HCT116 (cell line): ENCODE results near the gene SKP2. TPM values are rescaled to one million over a fixed set of nuclear protein-coding genes. Genes with fewer than 3 reads are reported as not detected.

Source experiments
- ATAC-seq: fragments of 200-7000 bp; cut with Tn5 transposase; 2 replicates; pipeline ENCODE4 v1.9.1; 2020; ENCODE audit warnings: mild to moderate bottlenecking, moderate library complexity
- BruUV-seq: library from RNA; stranded (reverse); fragments of 400-500 nt; replicated peaks from 2 replicates; lab custom pipeline; 2021; lab: Mats Ljungman, UMichigan
- CTCF ChIA-PET: fragments of 300-600 bp; sonication (Branson Sonifier 250); formaldehyde crosslinking; loops from one replicate; lab custom pipeline; 2021; ENCODE audit warnings: antibody characterized with exemption; lab: Charles Lee
- POLR2A ChIA-PET: fragments of 300-600, 350-600 bp; sonication (Branson Sonifier 250); formaldehyde crosslinking; loops from one replicate; lab custom pipeline; 2021; ENCODE audit warnings: antibody characterized with exemption; lab: Charles Lee
- RAD21 ChIA-PET, 2 experiments: fragments of 300-600 bp; sonication (Branson Sonifier 250); formaldehyde crosslinking; loops; one replicate each; lab custom pipeline; 2023; ENCODE audit warnings: low total read pairs in 2 of 2; ENCODE audit not compliant: uncharacterized antibody in 2 of 2, unreplicated experiment in 2 of 2, low non-redundant PET in 1 of 2; lab: Charles Lee
- DNase-seq: peaks from one replicate; pipeline ENCODE4 v3.0.0-alpha.2; 2010; ENCODE audit warnings: low read depth, low spot score
- H2AFZ ChIP-seq: fragments of 200-600 bp; shearing (Covaris generic), sonication (generic); 2 replicates; pipeline ENCODE4 v1.6.1; 2017; ENCODE audit warnings: low read depth, mixed run types, mixed read lengths, antibody characterized with exemption, low read length; ENCODE audit not compliant: poor library complexity, severe bottlenecking
- H3K27ac ChIP-seq: 2 replicates; pipeline ENCODE4 v1.5.1; 2012; ENCODE audit warnings: low read depth, low read length
- H3K27me3 ChIP-seq: fragments of 200-600 bp; sonication (generic); 2 replicates; pipeline ENCODE4 v1.6.1; 2016; ENCODE audit warnings: mixed run types, low read length, mixed read lengths; ENCODE audit not compliant: insufficient read depth
- H3K36me3 ChIP-seq, 2 experiments: fragments of 200-500 bp in 1 of 2; fragments of 200-600 bp in 1 of 2; sonication (Bioruptor generic) in 1 of 2; sonication (generic) in 1 of 2; 2 replicates each; pipeline versions ENCODE4 v1.5.1 to v1.6.1; 2014 to 2016; ENCODE audit warnings: low read length in 2 of 2, inconsistent platforms in 1 of 2, mixed read lengths in 1 of 2, mixed run types in 1 of 2; ENCODE audit not compliant: insufficient read depth in 2 of 2, control insufficient read depth in 1 of 2
- H3K4me1 ChIP-seq, 2 experiments: fragments of 200-600 bp in 1 of 2; sonication (generic) in 1 of 2; 2 replicates each; pipeline versions ENCODE4 v1.5.1 to v1.6.1; 2012 to 2017; ENCODE audit warnings: low read length in 2 of 2, inconsistent platforms in 1 of 2, mild to moderate bottlenecking in 1 of 2, mixed read lengths in 1 of 2, mixed run types in 1 of 2, moderate library complexity in 1 of 2; ENCODE audit not compliant: insufficient read depth in 2 of 2, control insufficient read depth in 1 of 2
- H3K4me2 ChIP-seq: fragments of 200-600 bp; sonication (generic); 2 replicates; pipeline ENCODE4 v1.6.1; 2017; ENCODE audit warnings: mixed run types, low read length, mixed read lengths
- H3K4me3 ChIP-seq, 2 experiments: fragments of 200-600 bp in 1 of 2; sonication (generic) in 1 of 2; replicated peaks in 1 of 2; 2 replicates each; pipeline ENCODE4 v1.5.1; 2011 to 2016; ENCODE audit warnings: low read length in 2 of 2, control low read depth in 1 of 2, low read depth in 1 of 2, mild to moderate bottlenecking in 1 of 2, mixed read lengths in 1 of 2, mixed run types in 1 of 2
- H3K79me2 ChIP-seq: fragments of 200-600 bp; sonication (generic); 2 replicates; pipeline ENCODE4 v1.6.1; 2017; ENCODE audit warnings: mild to moderate bottlenecking, mixed run types, low read length, moderate library complexity, mixed read lengths; ENCODE audit not compliant: insufficient read depth
- H3K9ac ChIP-seq: fragments of 200-600 bp; sonication (generic); 2 replicates; pipeline ENCODE4 v1.6.1; 2016; ENCODE audit warnings: low read length, mixed read lengths
- H3K9me2 ChIP-seq: fragments of 200-600 bp; sonication (generic), shearing (Covaris generic); 2 replicates; pipeline ENCODE4 v1.6.1; 2017; ENCODE audit warnings: mixed run types, mild to moderate bottlenecking, moderate library complexity; ENCODE audit not compliant: insufficient read depth
- H3K9me3 ChIP-seq, 2 experiments: fragments of 200-500 bp in 1 of 2; fragments of 200-600 bp in 1 of 2; sonication (Bioruptor generic) in 1 of 2; sonication (generic) in 1 of 2; 2 replicates each; pipeline ENCODE4 v1.6.1; 2014 to 2017; ENCODE audit warnings: low read length in 2 of 2, mixed read lengths in 2 of 2, inconsistent platforms in 1 of 2, low read depth in 1 of 2, mild to moderate bottlenecking in 1 of 2, mixed run types in 1 of 2, moderate library complexity in 1 of 2; ENCODE audit not compliant: control insufficient read depth in 1 of 2, insufficient read depth in 1 of 2
- H4K20me1 ChIP-seq: fragments of 200-600 bp; sonication (generic), shearing (Covaris generic); 2 replicates; pipeline ENCODE4 v1.6.1; 2017; ENCODE audit warnings: mixed run types, mild to moderate bottlenecking, moderate library complexity; ENCODE audit not compliant: insufficient read depth
- CBX3 ChIP-seq: IDR thresholded peaks from 2 replicates; pipeline ENCODE4 v1.6.1; 2012; ENCODE audit warnings: low read depth
- CEBPB ChIP-seq: IDR thresholded peaks from 2 replicates; pipeline ENCODE4 v1.6.1; 2012; ENCODE audit warnings: low read depth
- ELF1 ChIP-seq: IDR thresholded peaks from 2 replicates; pipeline ENCODE4 v1.6.1; 2012; ENCODE audit warnings: low read depth, borderline replicate concordance
- EZH2 ChIP-seq: fragments of 200-600 bp; sonication (generic); IDR thresholded peaks from 2 replicates; pipeline ENCODE4 v1.6.1; 2017; ENCODE audit warnings: antibody characterized with exemption, mixed run types
- EZH2phosphoT487 ChIP-seq: fragments of 200-600 bp; IDR thresholded peaks from 2 replicates; pipeline ENCODE4 v1.6.1; 2018; ENCODE audit warnings: antibody characterized with exemption, borderline replicate concordance
- FOSL1 ChIP-seq: IDR thresholded peaks from 2 replicates; pipeline ENCODE4 v1.6.1; 2012; ENCODE audit warnings: low read depth
- MAX ChIP-seq: IDR thresholded peaks from 2 replicates; pipeline ENCODE4 v1.6.1; 2012
- POLR2A ChIP-seq: IDR thresholded peaks from 2 replicates; pipeline ENCODE4 v1.7.0; 2011; ENCODE audit warnings: borderline replicate concordance; ENCODE audit not compliant: insufficient read depth, insufficient read length; ENCODE audit errors: extremely low read depth
- POLR2AphosphoS5 ChIP-seq: IDR thresholded peaks from 2 replicates; pipeline ENCODE4 v1.6.1; 2011; ENCODE audit warnings: mild to moderate bottlenecking, low read depth, low read length, moderate library complexity
- SP1 ChIP-seq: IDR thresholded peaks from 2 replicates; pipeline ENCODE4 v1.6.1; 2012; ENCODE audit warnings: low read depth
- TCF7L2 ChIP-seq: IDR thresholded peaks from 2 replicates; pipeline ENCODE4 v1.7.0; 2011; ENCODE audit warnings: borderline replicate concordance, inconsistent platforms; ENCODE audit not compliant: insufficient read depth, insufficient read length; ENCODE audit errors: extremely low read depth
- ZFX ChIP-seq: fragments of 450-650 bp; IDR thresholded peaks from 2 replicates; pipeline ENCODE4 v1.6.1; 2017
- ZNF274 ChIP-seq: fragments of 200-500 bp; sonication (Bioruptor generic); IDR thresholded peaks from 2 replicates; pipeline ENCODE4 v1.6.1; 2014; ENCODE audit warnings: mild to moderate bottlenecking, low read depth, low read length, inconsistent platforms
- intact Hi-C: fragments of 100-400 bp; cut with micrococcal nuclease; formaldehyde crosslinking; loops from 2 replicates; pipeline ENCODE4 v1.10.0; 2022
- total RNA-seq: library from RNA; stranded (reverse); gene quantifications from one replicate; pipeline ENCODE4 v1.2.1, GENCODE V29; 2021; ENCODE audit not compliant: unreplicated experiment
- TF ChIP-seq, protein P1 (sequence below): IDR thresholded peaks from 2 replicates; pipeline ENCODE4 v1.6.1; 2012
- TF ChIP-seq, protein P2 (sequence below), 3 experiments: fragments of 200-600 bp in 1 of 3; sonication (generic) in 1 of 3; IDR thresholded peaks in 2 of 3; conservative IDR thresholded peaks in 1 of 3; 2 replicates each; pipeline ENCODE4 v1.5.1; 2012 to 2017; ENCODE audit warnings: low read depth in 2 of 3, low read length in 2 of 3, antibody characterized with exemption in 1 of 3, borderline replicate concordance in 1 of 3, control low read depth in 1 of 3, mild to moderate bottlenecking in 1 of 3, mixed read lengths in 1 of 3, mixed run types in 1 of 3, moderate library complexity in 1 of 3; ENCODE audit not compliant: insufficient read depth in 1 of 3

The SKP2 gene
- total RNA-seq, 1 experiment from 2014 or later = 44.3 TPM

- Histone ChIP-seq H3K27ac (no peak overlapping the region), H3K79me2 (no peaks in the 10 kb centered on the region), H2AFZ (no peak overlapping the region), H3K27me3 (no peaks in the 10 kb centered on the region), H3K36me3 (peaks cover 11 to 18% of the 10 kb centered on the region in 2 experiments; a peak in 2 of 4 replicates), H4K20me1 (no peaks in the 10 kb centered on the region), H3K9me2 (no peaks in the 10 kb centered on the region), H3K4me3 (no peak overlapping the region), H3K9ac (no peak overlapping the region), H3K4me2 (no peak overlapping the region), H3K9me3 (no peaks in the 10 kb centered on the region), H3K4me1 (no peaks in the 10 kb centered on the region)
- TF ChIP-seq CBX3 (no peak), ELF1 (no peak), ZFX (no peak), MAX (no peak), ZNF274 (no peak), TCF7L2 (no peak), POLR2A (no peak), EZH2phosphoT487 (no peak), POLR2AphosphoS5 (no peak), CEBPB (no peak), FOSL1 (no peak), EZH2 (no peak), SP1 (no peak)
- TF ChIP-seq, protein P1, sequence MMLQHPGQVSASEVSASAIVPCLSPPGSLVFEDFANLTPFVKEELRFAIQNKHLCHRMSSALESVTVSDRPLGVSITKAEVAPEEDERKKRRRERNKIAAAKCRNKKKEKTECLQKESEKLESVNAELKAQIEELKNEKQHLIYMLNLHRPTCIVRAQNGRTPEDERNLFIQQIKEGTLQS = no peak
- TF ChIP-seq, protein P2, sequence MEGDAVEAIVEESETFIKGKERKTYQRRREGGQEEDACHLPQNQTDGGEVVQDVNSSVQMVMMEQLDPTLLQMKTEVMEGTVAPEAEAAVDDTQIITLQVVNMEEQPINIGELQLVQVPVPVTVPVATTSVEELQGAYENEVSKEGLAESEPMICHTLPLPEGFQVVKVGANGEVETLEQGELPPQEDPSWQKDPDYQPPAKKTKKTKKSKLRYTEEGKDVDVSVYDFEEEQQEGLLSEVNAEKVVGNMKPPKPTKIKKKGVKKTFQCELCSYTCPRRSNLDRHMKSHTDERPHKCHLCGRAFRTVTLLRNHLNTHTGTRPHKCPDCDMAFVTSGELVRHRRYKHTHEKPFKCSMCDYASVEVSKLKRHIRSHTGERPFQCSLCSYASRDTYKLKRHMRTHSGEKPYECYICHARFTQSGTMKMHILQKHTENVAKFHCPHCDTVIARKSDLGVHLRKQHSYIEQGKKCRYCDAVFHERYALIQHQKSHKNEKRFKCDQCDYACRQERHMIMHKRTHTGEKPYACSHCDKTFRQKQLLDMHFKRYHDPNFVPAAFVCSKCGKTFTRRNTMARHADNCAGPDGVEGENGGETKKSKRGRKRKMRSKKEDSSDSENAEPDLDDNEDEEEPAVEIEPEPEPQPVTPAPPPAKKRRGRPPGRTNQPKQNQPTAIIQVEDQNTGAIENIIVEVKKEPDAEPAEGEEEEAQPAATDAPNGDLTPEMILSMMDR (IDR thresholded peaks at IDR 0.05 in 2 of 3, conservative IDR thresholded peaks at IDR 0.05 in 1 of 3; ENCODE audit: borderline replicate concordance in 1 of 3, insufficient read depth in 1 of 3, low read depth in 2 of 3, low read length in 2 of 3) = no peak
- ChIA-PET RAD21 (no interaction called here), CTCF (interaction anchor here (0.8 kb wide), 1 partner anchor 9 kb away, joined by 3 read pairs; no protein-coding TSS in a partner anchor), POLR2A (no interaction called here)
- intact Hi-C loops = no loop called here
- DNase-seq (no peak), ATAC-seq (no peak)
- no TSS peak for BruUV-seq
Measured at GRCh38 chr5:36180556-36181350, 28.8 kb downstream of the SKP2 start.
